K562 (cell line): ENCODE results near the gene CPED1. TPM values are rescaled to one million over a fixed set of nuclear protein-coding genes. Genes with fewer than 3 reads are reported as not detected.

Source experiments
- ATAC-seq: fragments of 200-7000 bp; cut with Tn5 transposase; 3 replicates; pipeline ENCODE4 v1.9.1; 2020; ENCODE audit warnings: moderate library complexity
- BruUV-seq: library from RNA; stranded (reverse); fragments of 400-500 nt; replicated peaks from 2 replicates; lab custom pipeline; 2021; lab: Mats Ljungman, UMichigan
- CTCF ChIA-PET: fragments of 300-600 bp; formaldehyde crosslinking; extraction: SDS; loops from one replicate; lab custom pipeline; 2021; ENCODE audit warnings: low intra/inter-chr PET ratio; lab: Yijun Ruan, JAX
- POLR2A ChIA-PET: fragments of 300-600, 350-650 bp; sonication (Branson Sonifier 250); formaldehyde crosslinking; extraction: SDS; loops from one replicate; lab custom pipeline; 2021; ENCODE audit warnings: antibody characterized with exemption, inconsistent platforms; lab: Yijun Ruan, JAX
- DNase-seq, 4 experiments: peaks; one replicate each; pipeline versions ENCODE4 v3.0.0 to v3.0.0-alpha.2; 2011 to 2018; ENCODE audit warnings: low spot score in 3 of 4, mixed read lengths in 3 of 4; ENCODE audit errors: extremely low read depth in 1 of 4
- FAIRE-seq: peaks from 2 replicates; lab custom pipeline; 2011; peaks lifted over from hg19 to GRCh38; lab: Jason Lieb, UNC
- H2AFZ ChIP-seq: 2 replicates; pipeline ENCODE4 v1.6.0; 2011; ENCODE audit warnings: low read depth, low read length, control low read depth, inconsistent platforms
- H3K27ac ChIP-seq: fragments of 200-600 bp; 3 replicates; pipeline ENCODE4 v1.8.0; 2011; ENCODE audit warnings: low read depth, mild to moderate bottlenecking, control low read depth, inconsistent platforms, low read length, moderate library complexity, mixed read lengths; ENCODE audit errors: extremely low read depth
- H3K27me3 ChIP-seq, 2 experiments: fragments of 300-600 bp in 1 of 2; 2 replicates in 1 of 2; 3 replicates in 1 of 2; pipeline versions ENCODE4 v1.6.0 to v1.8.0; 2011; ENCODE audit warnings: inconsistent platforms in 2 of 2, low read length in 2 of 2, mild to moderate bottlenecking in 1 of 2, mixed read lengths in 1 of 2, moderate library complexity in 1 of 2; ENCODE audit not compliant: control insufficient read depth in 2 of 2, insufficient read depth in 2 of 2
- H3K36me3 ChIP-seq: fragments of 300-600 bp; 3 replicates; pipeline ENCODE4 v1.8.0; 2011; ENCODE audit warnings: mild to moderate bottlenecking, low read length, inconsistent platforms; ENCODE audit not compliant: control insufficient read depth, insufficient read depth
- H3K4me1 ChIP-seq, 2 experiments: fragments of 200-600 bp in 1 of 2; replicated peaks in 1 of 2; 2 replicates in 1 of 2; 3 replicates in 1 of 2; pipeline versions ENCODE4 v1.5.1 to v1.8.0; 2011; ENCODE audit warnings: inconsistent platforms in 2 of 2, low read length in 2 of 2, mild to moderate bottlenecking in 1 of 2, mixed read lengths in 1 of 2, moderate library complexity in 1 of 2; ENCODE audit not compliant: control insufficient read depth in 2 of 2, insufficient read depth in 2 of 2
- H3K4me2 ChIP-seq: 2 replicates; pipeline ENCODE4 v1.6.1; 2011; ENCODE audit warnings: low read length, control low read depth, inconsistent platforms, mixed read lengths; ENCODE audit not compliant: insufficient read depth
- H3K4me3 ChIP-seq: fragments of 200-600 bp; sonication (generic), shearing (Covaris generic); 2 replicates; pipeline ENCODE4 v1.5.1; 2016; ENCODE audit warnings: control low read depth, inconsistent platforms
- H3K79me2 ChIP-seq: fragments of 200-600 bp; 3 replicates; pipeline ENCODE4 v1.8.0; 2011; ENCODE audit warnings: low read length, inconsistent platforms; ENCODE audit not compliant: control insufficient read depth, insufficient read depth
- H3K9ac ChIP-seq, 2 experiments: 2 replicates each; pipeline versions ENCODE4 v1.6.0 to v1.6.1; 2011; ENCODE audit warnings: low read depth in 2 of 2, low read length in 2 of 2, control low read depth in 1 of 2, inconsistent platforms in 1 of 2, mild to moderate bottlenecking in 1 of 2, mixed read lengths in 1 of 2; ENCODE audit not compliant: insufficient read depth in 1 of 2
- H3K9me1 ChIP-seq: one replicate; pipeline ENCODE4 v1.6.0; 2011; ENCODE audit warnings: inconsistent platforms, mild to moderate bottlenecking, low read length, moderate library complexity; ENCODE audit not compliant: control insufficient read depth, insufficient read depth
- H3K9me3 ChIP-seq: replicated peaks from 2 replicates; pipeline ENCODE4 v1.5.1; 2011; ENCODE audit warnings: low read depth, low read length, inconsistent platforms; ENCODE audit not compliant: control insufficient read depth, insufficient read depth
- H4K20me1 ChIP-seq: replicated peaks from 2 replicates; pipeline ENCODE4 v1.6.1; 2011; ENCODE audit warnings: low read length, inconsistent platforms, mixed read lengths; ENCODE audit not compliant: control insufficient read depth, insufficient read depth
- CEBPB ChIP-seq: fragments of 450-650 bp; IDR thresholded peaks from 2 replicates; pipeline ENCODE4 v1.6.1; 2016; ENCODE audit warnings: missing genetic modification characterization, missing compliant biosample characterization
- FOXA3 ChIP-seq, 2 experiments: fragments of 450-650 bp in 1 of 2; sonication (generic) in 1 of 2; formaldehyde crosslinking; IDR thresholded peaks in 1 of 2; conservative IDR thresholded peaks in 1 of 2; 2 replicates each; pipeline versions ENCODE4 v1.4.0 to v1.8.0; 2020 to 2022; ENCODE audit warnings: mild to moderate bottlenecking in 2 of 2, missing genetic modification reagents in 1 of 2
- FOXP1 ChIP-seq: sonication (generic); formaldehyde crosslinking; IDR thresholded peaks from 2 replicates; pipeline ENCODE4 v1.8.0; 2022; ENCODE audit warnings: mild to moderate bottlenecking, missing genetic modification reagents
- IFI16 ChIP-seq: fragments of 250-450 bp; sonication (Bioruptor Pico); IDR thresholded peaks from 2 replicates; pipeline ENCODE4 v2.1.2; 2022; ENCODE audit warnings: mild to moderate bottlenecking, inconsistent platforms
- MAFF ChIP-seq: IDR thresholded peaks from 2 replicates; pipeline ENCODE4 v1.6.1; 2012; ENCODE audit warnings: low read length, improper control_type of control experiment
- MNT ChIP-seq, 2 experiments: fragments of 450-650 bp; conservative IDR thresholded peaks; 2 replicates each; pipeline ENCODE4 v1.6.1; 2017; ENCODE audit warnings: mild to moderate bottlenecking in 2 of 2, moderate library complexity in 2 of 2
- MTA3 ChIP-seq: fragments of 450-650 bp; formaldehyde crosslinking; IDR thresholded peaks from 2 replicates; pipeline ENCODE4 v1.6.1; 2017; ENCODE audit warnings: mild to moderate bottlenecking, borderline replicate concordance
- NELFE ChIP-seq: IDR thresholded peaks from 2 replicates; pipeline ENCODE4 v1.6.1; 2011; ENCODE audit warnings: mild to moderate bottlenecking; ENCODE audit not compliant: insufficient read depth, insufficient read length
- NR2C1 ChIP-seq, 2 experiments: fragments of 450-650 bp; IDR thresholded peaks; 2 replicates each; pipeline ENCODE4 v1.6.1; 2017; ENCODE audit warnings: mild to moderate bottlenecking in 2 of 2, antibody characterized with exemption in 1 of 2, inconsistent platforms in 1 of 2, missing compliant biosample characterization in 1 of 2, missing genetic modification characterization in 1 of 2
- NR3C1 ChIP-seq: sonication (generic); formaldehyde crosslinking; IDR thresholded peaks from 2 replicates; pipeline ENCODE4 v1.8.1; 2022; ENCODE audit warnings: missing genetic modification reagents
- NR4A1 ChIP-seq, 2 experiments: fragments of 250-450 bp in 1 of 2; fragments of 450-650 bp in 1 of 2; sonication (Bioruptor Pico) in 1 of 2; IDR thresholded peaks; 2 replicates each; pipeline versions ENCODE4 v1.4.0 to v1.6.1; 2016 to 2020; ENCODE audit warnings: mild to moderate bottlenecking in 2 of 2, missing compliant biosample characterization in 1 of 2, missing genetic modification characterization in 1 of 2, moderate library complexity in 1 of 2
- PTTG1 ChIP-seq: fragments of 450-650 bp; IDR thresholded peaks from 2 replicates; pipeline ENCODE4 v1.6.1; 2016; ENCODE audit warnings: low read depth, mild to moderate bottlenecking, missing genetic modification characterization, missing compliant biosample characterization
- RUNX1 ChIP-seq: sonication (generic); IDR thresholded peaks from 2 replicates; pipeline ENCODE4 v1.6.1; 2016; ENCODE audit warnings: antibody characterized with exemption, low read depth
- SAP30 ChIP-seq: fragments of 200-600 bp; sonication (generic); IDR thresholded peaks from 2 replicates; pipeline ENCODE4 v1.6.1; 2012; ENCODE audit warnings: borderline replicate concordance, low read depth, mild to moderate bottlenecking, moderate library complexity, low read length, control low read depth, inconsistent platforms; ENCODE audit not compliant: insufficient read depth, poor library complexity, severe bottlenecking
- SMAD3 ChIP-seq: fragments of 450-650 bp; formaldehyde crosslinking; conservative IDR thresholded peaks from 2 replicates; pipeline ENCODE4 v1.4.0; 2020; ENCODE audit warnings: mild to moderate bottlenecking
- SUPT5H ChIP-seq: fragments of 450-650 bp; IDR thresholded peaks from 2 replicates; pipeline ENCODE4 v1.6.1; 2016
- ZC3H4 ChIP-seq: sonication (generic); formaldehyde crosslinking; IDR thresholded peaks from 2 replicates; pipeline ENCODE4 v1.9.0; 2021; ENCODE audit warnings: missing genetic modification reagents, borderline replicate concordance
- ZNF121 ChIP-seq: sonication (generic); formaldehyde crosslinking; conservative IDR thresholded peaks from 2 replicates; pipeline ENCODE4 v1.8.0; 2022; ENCODE audit warnings: missing genetic modification reagents
- ZNF134 ChIP-seq: fragments of 250-450 bp; sonication (Bioruptor Pico); conservative IDR thresholded peaks from 2 replicates; pipeline ENCODE4 v1.4.0; 2020
- ZNF354B ChIP-seq: fragments of 250-450 bp; sonication (Bioruptor Pico); IDR thresholded peaks from 2 replicates; pipeline ENCODE4 v1.4.0; 2020
- ZNF445 ChIP-seq: fragments of 250-450 bp; sonication (Bioruptor Pico); IDR thresholded peaks from 2 replicates; pipeline ENCODE4 v1.4.0; 2020; ENCODE audit warnings: low read depth, mild to moderate bottlenecking, moderate library complexity
- ZNF644 ChIP-seq: fragments of 200-800 bp; sonication (Bioruptor generic); IDR thresholded peaks from 2 replicates; pipeline ENCODE4 v1.6.1; 2016; ENCODE audit warnings: low read depth, missing genetic modification characterization, missing compliant biosample characterization
- ZNF79 ChIP-seq: fragments of 250-450 bp; sonication (Bioruptor Pico); IDR thresholded peaks from 2 replicates; pipeline ENCODE4 v1.4.0; 2020; ENCODE audit warnings: low read depth, mild to moderate bottlenecking, moderate library complexity
- WGBS: fragments of 100-300 bp; shearing (Covaris generic); methylation state at CpG from one replicate; pipeline ENCODE4 v1.1.6; 2016; ENCODE audit warnings: low coverage, mixed read lengths; ENCODE audit not compliant: insufficient coverage; ENCODE audit errors: missing lambda C conversion rate; 5-methylcytosine and 5-hydroxymethylcytosine counted together
- in situ Hi-C: fragments of 300-500 bp; cut with MboI; formaldehyde crosslinking; loops from 4 replicates; pipeline ENCODE4 v1.15.0; 2018; ENCODE audit warnings: inconsistent platforms, mixed read lengths
- intact Hi-C: fragments of 100-400 bp; cut with micrococcal nuclease; formaldehyde crosslinking; loops from 2 replicates; pipeline ENCODE4 v1.14.2; 2022
- polyA plus RNA-seq, 8 experiments: library from polyadenylated mRNA; depleted of rRNA in 4 of 8; stranded (reverse) in 5 of 8; unstranded in 3 of 8; fragments of >200 nt; fragmentation: Nextera tagmentation in 2 of 8; fragmentation: Illumina TruSeq in 1 of 8; extraction: Ambion mirVana in 2 of 8; extraction: Trizol in 1 of 8; gene quantifications; 2 replicates each; pipeline versions ENCODE4 v1.2.1 to v1.2.3, GENCODE V29; 2011 to 2014; ENCODE audit warnings: inconsistent platforms in 1 of 8, missing spikeins in 1 of 8
- total RNA-seq, 7 experiments: library from RNA; depleted of rRNA in 6 of 7; stranded (reverse); fragments of >200 nt in 6 of 7; fragmentation: Illumina TruSeq in 2 of 7; extraction: Trizol in 2 of 7; gene quantifications; 2 replicates each; pipeline versions ENCODE4 v1.2.1 to v1.2.3, GENCODE V29; 2011 to 2021; ENCODE audit warnings: low replicate concordance in 1 of 7

Gene CPED1
- total and polyA plus RNA-seq, 9 of the 15 experiments (the other 6 are each of a cell fraction or from before 2014, with no cell fraction given), result 195 to 393 (median 290) TPM

GRCh38 chr7:121042899-121043298, 54.4 kb downstream of the CPED1 start:
- Histone ChIP-seq H3K27ac (peak overlapping the region; percentile 88), H3K9me1 (no peaks in the 10 kb centered on the region), H3K9me3 (peaks cover 2% of the 10 kb centered on the region; the same call in 1 of the 2 replicates), H3K36me3 (peaks cover 41% of the 10 kb centered on the region), H3K79me2 (peaks cover 100% of the 10 kb centered on the region), H3K4me3 (no peak overlapping the region), H3K4me1 (peaks cover 14 to 74% of the 10 kb centered on the region in 2 experiments), H3K4me2 (peak overlapping the region; percentile 72), H2AFZ (no peak overlapping the region), H3K27me3 (no peaks in the 10 kb centered on the region), H4K20me1 (no peaks in the 10 kb centered on the region), H3K9ac (peak overlapping the region in 1 of 2 experiments; percentile 71; a peak in 2 of 4 replicates)
- intact Hi-C loops, result no loop called here
- WGBS, result 33% methylated on average over 3 of the region's 3 CpGs
- DNase-seq (peak in 1 of 4 experiments; percentile 43), ATAC-seq (peak; percentile 6), FAIRE-seq (no peak)
- CTCF ChIA-PET, result no interaction called here
- in situ Hi-C loops, result no loop called here
- no TSS peak for BruUV-seq
- POLR2A ChIA-PET, result interaction anchor here (0.9 to 2.0 kb wide), 6 partner anchors 11 to 33 kb away, joined by 3 to 11 read pairs (median 4); no protein-coding TSS in a partner anchor
- TF ChIP-seq NELFE, result no peak
- TF ChIP-seq ZNF354B (CRISPR knock-in tag), result no peak
- no peak for TF ChIP-seq IFI16
- no peak for TF ChIP-seq RUNX1
- TF ChIP-seq MTA3, result peak; percentile 23; the same call in 1 of the 2 replicates
- TF ChIP-seq SMAD3 (CRISPR knock-in tag), result peak; percentile 67; the same call in 1 of the 2 replicates
- TF ChIP-seq ZNF644 (tag), result no peak; the same call in none of the 2 replicates
- TF ChIP-seq ZNF79 (CRISPR knock-in tag), result peak; percentile 75
- no peak for TF ChIP-seq FOXP1
- 0 out of 2 replicates have a peak, but pooled peaks have one; percentile 51 for TF ChIP-seq NR4A1 (CRISPR knock-in tag; IDR thresholded peaks at IDR 0.05)
- peak; percentile 56; the same call in 1 of the 2 replicates for TF ChIP-seq NR4A1 (tag; IDR thresholded peaks at IDR 0.05)
- peak; percentile 59; the same call in 1 of the 2 replicates for TF ChIP-seq ZNF445 (CRISPR knock-in tag)
- 0 out of 2 replicates have a peak, but pooled peaks have one; percentile 28 for TF ChIP-seq PTTG1
- TF ChIP-seq ZNF134 (CRISPR knock-in tag), result 0 out of 2 replicates have a peak, but pooled peaks have one; percentile 30
- TF ChIP-seq FOXA3 (CRISPR knock-in tag; conservative IDR thresholded peaks at IDR 0.05 in 1 of 2, IDR thresholded peaks at IDR 0.05 in 1 of 2), result no peak
- no peak for TF ChIP-seq NR2C1 (IDR thresholded peaks at IDR 0.05)
- TF ChIP-seq NR2C1 (tag; IDR thresholded peaks at IDR 0.05), result 0 out of 2 replicates have a peak, but pooled peaks have one; percentile 44
- no peak for TF ChIP-seq SAP30
- TF ChIP-seq MNT (conservative IDR thresholded peaks at IDR 0.05), result no peak
- peak; percentile 18; the same call in 1 of the 2 replicates for TF ChIP-seq MAFF
- no peak for TF ChIP-seq ZC3H4 (CRISPR knock-in tag)
- no peak for TF ChIP-seq CEBPB (tag)
- TF ChIP-seq ZNF121 (CRISPR knock-in tag), result no peak
- TF ChIP-seq NR3C1 (CRISPR knock-in tag), result no peak
- no peak for TF ChIP-seq SUPT5H
